HG03066 (cell line): ENCODE measurements around the gene MRPL58.

Source experiments
- ATAC-seq: cut with Tn5 transposase; IDR thresholded peaks from one replicate; pipeline ENCODE4 v1.9.1; 2021; ENCODE audit warnings: low read depth; ENCODE audit not compliant: unreplicated experiment

Gene MRPL58

DNA sequence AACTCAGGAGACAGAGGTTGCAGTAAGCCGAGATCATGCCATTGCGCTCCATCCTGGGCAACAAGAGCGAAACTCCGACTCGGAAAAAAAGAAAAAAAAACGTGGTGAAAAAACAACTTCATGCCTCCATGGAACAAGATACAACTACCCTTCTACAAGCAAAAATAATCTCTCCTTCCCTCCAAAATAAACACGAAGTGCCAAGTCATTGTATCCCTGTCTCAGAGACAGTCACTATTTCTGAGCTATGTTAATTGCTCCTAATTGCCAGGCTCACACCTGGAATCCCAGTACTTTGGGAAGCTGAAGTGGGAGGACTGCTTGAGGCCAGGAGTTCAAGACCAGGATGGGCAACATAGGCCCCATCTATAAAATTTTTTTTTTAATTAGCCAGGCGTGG, 56.3 kb downstream of the MRPL58 start:
- no peak for ATAC-seq

DNA sequence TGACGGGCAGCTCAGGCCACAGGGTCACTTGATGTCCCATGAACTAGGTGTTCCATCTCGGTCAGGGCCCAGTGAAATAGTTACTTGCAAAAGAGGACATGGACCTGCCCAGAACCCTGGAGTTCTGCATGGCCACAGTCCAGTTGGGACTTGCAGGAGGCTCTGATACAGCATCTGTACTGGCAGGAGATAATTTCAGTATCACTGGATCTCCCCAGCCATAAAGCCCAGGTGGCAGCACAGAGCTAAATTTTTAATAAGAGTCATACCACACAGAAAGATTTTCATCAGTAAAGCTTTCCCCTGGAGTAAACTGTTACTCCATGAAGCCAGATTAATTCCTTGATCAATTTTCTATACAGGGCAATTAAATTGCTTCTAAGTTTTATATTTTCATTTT, 57.3 kb downstream of the MRPL58 start:
- no peak for ATAC-seq
